ENCODE data around the gene PLS1.
"Not testable (repeated sequence)": the region's sequence is repeated elsewhere in the genome, so short reads cannot be mapped to it uniquely, and the experiment has no call there.

PLS1 gene

GRCh38 chr3:142597906-142598305, 1.7 kb downstream of the PLS1 start:
- no CpG with 5 or more reads among the region's 3 CpGs for WGBS (ENCODE audit: extremely low coverage, insufficient coverage, low lambda C conversion rate)
- H3K23ac ChIP-seq (ENCODE audit: low read length): no peak overlapping the region
- no peaks in the 10 kb centered on the region for H3K79me2 ChIP-seq (ENCODE audit: control insufficient read depth, insufficient read depth, low read length)

GRCh38 chr3:142601713-142602112, 5.5 kb downstream of the PLS1 start:
- Histone ChIP-seq H2BK15ac (replicated peaks; ENCODE audit: low read depth) (no peak overlapping the region), H4K8ac (ENCODE audit: low read depth, low read length) (no peak overlapping the region), H3K9ac (ENCODE audit: low read length) (no peak overlapping the region), H3K56ac (ENCODE audit: low read length) (no peak overlapping the region), H3K36me3 (ENCODE audit: control insufficient read depth, insufficient read depth, low read length) (no peaks in the 10 kb centered on the region), H2BK120ac (ENCODE audit: low read depth, low read length) (no peak overlapping the region), H3K27ac (ENCODE audit: low read depth, low read length) (no peak overlapping the region), H3K23ac (ENCODE audit: low read length) (no peak overlapping the region), H2AK5ac (ENCODE audit: low read length) (no peak overlapping the region), H3K4me3 (ENCODE audit: low read length) (no peak overlapping the region), H3K4me1 (ENCODE audit: control insufficient read depth, low read depth, low read length) (no peaks in the 10 kb centered on the region), H4K5ac (ENCODE audit: low read length) (no peak overlapping the region), H3K79me1 (ENCODE audit: low read length) (no peaks in the 10 kb centered on the region), H3K4me2 (ENCODE audit: low read length) (no peak overlapping the region), H3K27me3 (ENCODE audit: insufficient read depth, low read length, poor library complexity) (no peaks in the 10 kb centered on the region), H2BK5ac (ENCODE audit: low read length) (no peak overlapping the region), H3K18ac (ENCODE audit: low read length) (no peak overlapping the region), H3K4ac (ENCODE audit: low read depth, low read length) (no peak overlapping the region), H3K79me2 (ENCODE audit: control insufficient read depth, insufficient read depth, low read length) (no peaks in the 10 kb centered on the region)
- no CpG with 5 or more reads among the region's 4 CpGs for WGBS (ENCODE audit: extremely low coverage, insufficient coverage, low lambda C conversion rate)
- no peak for DNase-seq

More at GRCh38 chr3:142597906-142598305, 1.7 kb downstream of the PLS1 start:
- H3K4me1 ChIP-seq (ENCODE audit: control insufficient read depth, low read depth, low read length): peaks cover 2% of the 10 kb centered on the region
- H3K4me3 ChIP-seq (ENCODE audit: low read length): no peak overlapping the region
- H3K27me3 ChIP-seq (ENCODE audit: insufficient read depth, low read length, poor library complexity): no peaks in the 10 kb centered on the region
- DNase-seq: no peak
- no peak overlapping the region for H2AK5ac ChIP-seq (ENCODE audit: low read length)
- no peak overlapping the region for H3K4ac ChIP-seq (ENCODE audit: low read depth, low read length)
- H3K36me3 ChIP-seq (ENCODE audit: control insufficient read depth, insufficient read depth, low read length): no peaks in the 10 kb centered on the region
- no peak overlapping the region for H2BK120ac ChIP-seq (ENCODE audit: low read depth, low read length)
- no peak overlapping the region for H3K56ac ChIP-seq (ENCODE audit: low read length)
- H3K79me1 ChIP-seq (ENCODE audit: low read length): no peaks in the 10 kb centered on the region
- H3K27ac ChIP-seq (ENCODE audit: low read depth, low read length): no peak overlapping the region
- no peak overlapping the region for H3K9ac ChIP-seq (ENCODE audit: low read length)
- no peak overlapping the region for H4K8ac ChIP-seq (ENCODE audit: low read depth, low read length)
- no peak overlapping the region for H2BK15ac ChIP-seq (replicated peaks; ENCODE audit: low read depth)
- H2BK5ac ChIP-seq (ENCODE audit: low read length): no peak overlapping the region
- no peak overlapping the region for H3K4me2 ChIP-seq (ENCODE audit: low read length)
- H3K18ac ChIP-seq (ENCODE audit: low read length): no peak overlapping the region
- H4K5ac ChIP-seq (ENCODE audit: low read length): no peak overlapping the region

- Histone ChIP-seq H3K18ac (ENCODE audit: low read length) (no peak overlapping the region), H4K8ac (ENCODE audit: low read depth, low read length) (no peak overlapping the region), H3K36me3 (ENCODE audit: control insufficient read depth, insufficient read depth, low read length) (no peaks in the 10 kb centered on the region), H3K9ac (ENCODE audit: low read length) (no peak overlapping the region), H2AK5ac (ENCODE audit: low read length) (no peak overlapping the region), H3K23ac (ENCODE audit: low read length) (no peak overlapping the region), H2BK15ac (replicated peaks; ENCODE audit: low read depth) (no peak overlapping the region), H3K27me3 (ENCODE audit: insufficient read depth, low read length, poor library complexity) (no peaks in the 10 kb centered on the region), H3K4ac (ENCODE audit: low read depth, low read length) (no peak overlapping the region), H3K4me1 (ENCODE audit: control insufficient read depth, low read depth, low read length) (no peaks in the 10 kb centered on the region), H3K79me1 (ENCODE audit: low read length) (no peaks in the 10 kb centered on the region), H2BK120ac (ENCODE audit: low read depth, low read length) (no peak overlapping the region), H3K27ac (ENCODE audit: low read depth, low read length) (no peak overlapping the region), H3K4me3 (ENCODE audit: low read length) (no peak overlapping the region), H3K79me2 (ENCODE audit: control insufficient read depth, insufficient read depth, low read length) (no peaks in the 10 kb centered on the region), H4K5ac (ENCODE audit: low read length) (no peak overlapping the region), H3K56ac (ENCODE audit: low read length) (no peak overlapping the region), H2BK5ac (ENCODE audit: low read length) (no peak overlapping the region), H3K4me2 (ENCODE audit: low read length) (no peak overlapping the region)
- no CpG with 5 or more reads among the region's 13 CpGs for WGBS (ENCODE audit: extremely low coverage, insufficient coverage, low lambda C conversion rate)
- no peak for DNase-seq
These were observed 6.6 kb downstream of the PLS1 start for GRCh38 chr3:142602619-142603385.

GRCh38 chr3:142603386-142603705, 7.2 kb downstream of the PLS1 start:
- H2BK5ac ChIP-seq (ENCODE audit: low read length); H3K4me3 ChIP-seq (ENCODE audit: low read length); H3K36me3 ChIP-seq (ENCODE audit: control insufficient read depth, insufficient read depth, low read length); H3K9ac ChIP-seq (ENCODE audit: low read length); H4K5ac ChIP-seq (ENCODE audit: low read length); H3K27ac ChIP-seq (ENCODE audit: low read depth, low read length); H3K4me2 ChIP-seq (ENCODE audit: low read length); H3K79me2 ChIP-seq (ENCODE audit: control insufficient read depth, insufficient read depth, low read length); H2BK120ac ChIP-seq (ENCODE audit: low read depth, low read length); H3K23ac ChIP-seq (ENCODE audit: low read length); H3K79me1 ChIP-seq (ENCODE audit: low read length); H3K18ac ChIP-seq (ENCODE audit: low read length); H4K8ac ChIP-seq (ENCODE audit: low read depth, low read length); H2BK15ac ChIP-seq (replicated peaks; ENCODE audit: low read depth); DNase-seq; H3K27me3 ChIP-seq (ENCODE audit: insufficient read depth, low read length, poor library complexity); H2AK5ac ChIP-seq (ENCODE audit: low read length); H3K4me1 ChIP-seq (ENCODE audit: control insufficient read depth, low read depth, low read length); H3K4ac ChIP-seq (ENCODE audit: low read depth, low read length); H3K56ac ChIP-seq (ENCODE audit: low read length): not testable (repeated sequence)
- WGBS (ENCODE audit: extremely low coverage, insufficient coverage, low lambda C conversion rate): no CpG with 5 or more reads among the region's 7 CpGs

- Histone ChIP-seq H2AK5ac (ENCODE audit: low read length) (no peak overlapping the region), H3K4me3 (ENCODE audit: low read length) (no peak overlapping the region), H3K36me3 (ENCODE audit: control insufficient read depth, insufficient read depth, low read length) (no peaks in the 10 kb centered on the region), H4K5ac (ENCODE audit: low read length) (no peak overlapping the region), H2BK5ac (ENCODE audit: low read length) (no peak overlapping the region), H3K56ac (ENCODE audit: low read length) (no peak overlapping the region), H3K27me3 (ENCODE audit: insufficient read depth, low read length, poor library complexity) (no peaks in the 10 kb centered on the region), H3K4me1 (ENCODE audit: control insufficient read depth, low read depth, low read length) (no peaks in the 10 kb centered on the region), H4K8ac (ENCODE audit: low read depth, low read length) (no peak overlapping the region), H3K18ac (ENCODE audit: low read length) (no peak overlapping the region), H3K9ac (ENCODE audit: low read length) (no peak overlapping the region), H3K4me2 (ENCODE audit: low read length) (no peak overlapping the region), H3K79me1 (ENCODE audit: low read length) (no peaks in the 10 kb centered on the region), H3K23ac (ENCODE audit: low read length) (no peak overlapping the region), H3K79me2 (ENCODE audit: control insufficient read depth, insufficient read depth, low read length) (no peaks in the 10 kb centered on the region), H2BK120ac (ENCODE audit: low read depth, low read length) (no peak overlapping the region), H3K27ac (ENCODE audit: low read depth, low read length) (no peak overlapping the region), H2BK15ac (replicated peaks; ENCODE audit: low read depth) (no peak overlapping the region), H3K4ac (ENCODE audit: low read depth, low read length) (no peak overlapping the region)
- DNase-seq: no peak
These were observed 8.7 kb downstream of the PLS1 start for GRCh38 chr3:142604940-142605339.

GRCh38 chr3:142608631-142609030, 12.4 kb downstream of the PLS1 start:
- Histone ChIP-seq H3K4me1 (ENCODE audit: control insufficient read depth, low read depth, low read length) (no peaks in the 10 kb centered on the region), H4K5ac (ENCODE audit: low read length) (no peak overlapping the region), H3K23ac (ENCODE audit: low read length) (no peak overlapping the region), H2AK5ac (ENCODE audit: low read length) (no peak overlapping the region), H3K18ac (ENCODE audit: low read length) (no peak overlapping the region), H3K79me2 (ENCODE audit: control insufficient read depth, insufficient read depth, low read length) (no peaks in the 10 kb centered on the region), H3K4me3 (ENCODE audit: low read length) (no peak overlapping the region), H3K56ac (ENCODE audit: low read length) (no peak overlapping the region), H3K9ac (ENCODE audit: low read length) (no peak overlapping the region), H2BK15ac (replicated peaks; ENCODE audit: low read depth) (no peak overlapping the region), H2BK120ac (ENCODE audit: low read depth, low read length) (no peak overlapping the region), H3K36me3 (ENCODE audit: control insufficient read depth, insufficient read depth, low read length) (no peaks in the 10 kb centered on the region), H4K8ac (ENCODE audit: low read depth, low read length) (no peak overlapping the region), H3K79me1 (ENCODE audit: low read length) (no peaks in the 10 kb centered on the region), H3K4ac (ENCODE audit: low read depth, low read length) (no peak overlapping the region), H2BK5ac (ENCODE audit: low read length) (no peak overlapping the region), H3K27ac (ENCODE audit: low read depth, low read length) (no peak overlapping the region), H3K27me3 (ENCODE audit: insufficient read depth, low read length, poor library complexity) (no peaks in the 10 kb centered on the region), H3K4me2 (ENCODE audit: low read length) (no peak overlapping the region)
- WGBS (ENCODE audit: extremely low coverage, insufficient coverage, low lambda C conversion rate): no CpG with 5 or more reads among the region's 1 CpG
- DNase-seq: peak; percentile 52
